Stromal cell of bone marrow (primary cell): Measurements from ENCODE around the gene PLEKHO1.
"Not testable (repeated sequence)": the region's sequence is repeated elsewhere in the genome, so short reads cannot be mapped to it uniquely, and the experiment has no call there.

ENCODE experiments used
- DNase-seq: peaks from one replicate; pipeline ENCODE4 v3.0.0-alpha.2; 2012; ENCODE audit warnings: low read depth

Gene PLEKHO1

GRCh38 chr1:150149271-150150132 lies at the start of gene PLEKHO1:
Gene PLEKHO1, plus strand, starts transcription at chr1:150149916. Its CDS starts 342 bp downstream, at chr1:150150258.
- peak; percentile 77 for DNase-seq

- no peak for DNase-seq
Observed at GRCh38 chr1:150102986-150103385, 46.7 kb upstream of the PLEKHO1 start.

- DNase-seq, result no peak
Observed at GRCh38 chr1:150106341-150106740, 43.4 kb upstream of the PLEKHO1 start.

- DNase-seq, result no peak
Observed at GRCh38 chr1:150109586-150109985, 40.1 kb upstream of the PLEKHO1 start.

- DNase-seq, result no peak
Observed at GRCh38 chr1:150110116-150110515, 39.6 kb upstream of the PLEKHO1 start.

- DNase-seq, result no peak
Observed at GRCh38 chr1:150111670-150112069, 38.0 kb upstream of the PLEKHO1 start.

- no peak for DNase-seq
Observed at GRCh38 chr1:150115121-150115520, 34.6 kb upstream of the PLEKHO1 start.

- no peak for DNase-seq
Observed at GRCh38 chr1:150118716-150119115, 31.0 kb upstream of the PLEKHO1 start.

GRCh38 chr1:150121236-150121862 lies 28.4 kb upstream of the PLEKHO1 start:
- no peak for DNase-seq

GRCh38 chr1:150126811-150127210 lies 22.9 kb upstream of the PLEKHO1 start:
- DNase-seq, result no peak

GRCh38 chr1:150127464-150127863 lies 22.3 kb upstream of the PLEKHO1 start:
- no peak for DNase-seq

- DNase-seq, result no peak
Observed at GRCh38 chr1:150127868-150128267, 21.8 kb upstream of the PLEKHO1 start.

- no peak for DNase-seq
Observed at GRCh38 chr1:150132372-150132771, 17.3 kb upstream of the PLEKHO1 start.

GRCh38 chr1:150134537-150134936 lies 15.2 kb upstream of the PLEKHO1 start:
- no peak for DNase-seq

GRCh38 chr1:150135400-150135799 lies 14.3 kb upstream of the PLEKHO1 start:
- DNase-seq, result not testable (repeated sequence)

- no peak for DNase-seq
Observed at GRCh38 chr1:150138044-150138443, 11.7 kb upstream of the PLEKHO1 start.

- no peak for DNase-seq
Observed at GRCh38 chr1:150141452-150141851, 8.3 kb upstream of the PLEKHO1 start.

- no peak for DNase-seq
Observed at GRCh38 chr1:150142083-150142482, 7.6 kb upstream of the PLEKHO1 start.

GRCh38 chr1:150144606-150145005 lies 5.1 kb upstream of the PLEKHO1 start:
- DNase-seq, result no peak

- not testable (repeated sequence) for DNase-seq
Observed at GRCh38 chr1:150146016-150146415, 3.7 kb upstream of the PLEKHO1 start.

GRCh38 chr1:150146849-150147542 lies 2.7 kb upstream of the PLEKHO1 start:
- no peak for DNase-seq

- no peak for DNase-seq
Observed at GRCh38 chr1:150148837-150149270, 862 bp upstream of the PLEKHO1 start.
